HG02610 (cell line): ENCODE measurements around the gene PRDM16.

Source experiments
- ATAC-seq: cut with Tn5 transposase; IDR thresholded peaks from one replicate; pipeline ENCODE4 v1.9.1; 2021; ENCODE audit warnings: mild to moderate bottlenecking, moderate library complexity; ENCODE audit not compliant: unreplicated experiment

The PRDM16 gene

GRCh38 chr1:3137111-3138100 lies 68.4 kb downstream of the PRDM16 start:
- ATAC-seq, result no peak

- ATAC-seq, result no peak
Observed at GRCh38 chr1:3138623-3139151, 69.7 kb downstream of the PRDM16 start.

- ATAC-seq, result no peak
Observed at GRCh38 chr1:3139451-3139852, 70.4 kb downstream of the PRDM16 start.

GRCh38 chr1:3139871-3140361 lies 70.9 kb downstream of the PRDM16 start:
- no peak for ATAC-seq

GRCh38 chr1:3140437-3140836 lies 71.4 kb downstream of the PRDM16 start:
- ATAC-seq, result no peak

GRCh38 chr1:3141129-3141528 lies 72.1 kb downstream of the PRDM16 start:
- no peak for ATAC-seq

GRCh38 chr1:3141836-3142235 lies 72.8 kb downstream of the PRDM16 start:
- ATAC-seq, result no peak

- ATAC-seq, result no peak
Observed at GRCh38 chr1:3142236-3142635, 73.2 kb downstream of the PRDM16 start.

- ATAC-seq, result no peak
Observed at GRCh38 chr1:3142751-3143150, 73.7 kb downstream of the PRDM16 start.

- ATAC-seq, result no peak
Observed at GRCh38 chr1:3145532-3146325, 76.7 kb downstream of the PRDM16 start.

- no peak for ATAC-seq
Observed at GRCh38 chr1:3146458-3146857, 77.5 kb downstream of the PRDM16 start.

GRCh38 chr1:3146907-3147306 lies 77.9 kb downstream of the PRDM16 start:
- no peak for ATAC-seq

- ATAC-seq, result no peak
Observed at GRCh38 chr1:3148171-3148570, 79.2 kb downstream of the PRDM16 start.

- ATAC-seq, result no peak
Observed at GRCh38 chr1:3149277-3149676, 80.3 kb downstream of the PRDM16 start.

GRCh38 chr1:3151456-3151855 lies 82.5 kb downstream of the PRDM16 start:
- ATAC-seq, result no peak

- ATAC-seq, result no peak
Observed at GRCh38 chr1:3152143-3152542, 83.1 kb downstream of the PRDM16 start.

- ATAC-seq, result no peak
Observed at GRCh38 chr1:3153197-3153596, 84.2 kb downstream of the PRDM16 start.

- no peak for ATAC-seq
Observed at GRCh38 chr1:3153902-3154795, 85.1 kb downstream of the PRDM16 start.

GRCh38 chr1:3155056-3155925 lies 86.3 kb downstream of the PRDM16 start:
- no peak for ATAC-seq

GRCh38 chr1:3155926-3156220 lies 86.9 kb downstream of the PRDM16 start:
- ATAC-seq, result no peak
